Measurements from ENCODE around the gene OR5A1.
"Not testable (repeated sequence)": the region's sequence is repeated elsewhere in the genome, so short reads cannot be mapped to it uniquely, and the experiment has no call there.

Gene OR5A1

DNA sequence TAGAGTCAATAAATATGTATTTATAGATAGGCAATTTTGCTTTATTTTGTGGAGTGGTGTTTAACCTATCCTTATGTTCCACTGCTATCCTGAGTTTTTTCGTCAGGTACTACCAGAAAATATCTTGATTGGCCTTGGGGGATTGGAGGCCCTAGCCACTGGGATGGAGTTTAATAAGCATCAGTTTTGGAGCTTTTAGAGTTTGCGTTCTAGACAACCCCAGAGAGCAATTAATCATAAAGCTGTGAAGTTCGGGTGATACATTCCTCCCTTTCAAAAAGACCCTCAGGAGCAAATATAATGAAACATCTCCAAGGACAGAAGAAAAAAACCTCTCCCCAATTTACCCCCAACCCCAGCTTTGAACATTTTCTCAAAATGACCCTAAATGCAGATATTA, at the start of gene OR5A1:
Gene OR5A1 (plus strand): TSS at position 301 of the 400 bp plus-strand sequence. CDS start 6,700 bp downstream, outside the sequence.
- no peak for DNase-seq (ENCODE audit: low read depth)

DNA sequence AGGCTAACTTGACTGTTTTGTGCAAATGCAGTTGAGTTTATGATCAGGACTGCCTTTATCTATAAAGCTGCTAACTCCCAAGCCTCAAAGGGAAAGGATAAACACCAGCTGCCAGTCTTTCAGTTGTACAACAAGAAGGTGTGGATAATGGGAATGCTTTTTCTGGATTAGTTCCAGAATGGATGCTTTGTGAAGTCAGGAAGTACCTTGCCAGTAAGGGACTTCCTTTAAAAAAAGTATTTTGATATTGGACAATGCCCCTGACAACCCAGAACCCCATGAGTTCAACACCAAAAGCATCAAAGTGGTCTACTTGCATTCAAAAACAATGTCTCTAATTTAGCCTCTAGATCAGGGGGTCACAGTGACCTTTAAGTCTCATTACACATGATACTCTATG, 42.1 kb upstream of the OR5A1 start:
- DNase-seq (ENCODE audit: low read depth): no peak

DNA sequence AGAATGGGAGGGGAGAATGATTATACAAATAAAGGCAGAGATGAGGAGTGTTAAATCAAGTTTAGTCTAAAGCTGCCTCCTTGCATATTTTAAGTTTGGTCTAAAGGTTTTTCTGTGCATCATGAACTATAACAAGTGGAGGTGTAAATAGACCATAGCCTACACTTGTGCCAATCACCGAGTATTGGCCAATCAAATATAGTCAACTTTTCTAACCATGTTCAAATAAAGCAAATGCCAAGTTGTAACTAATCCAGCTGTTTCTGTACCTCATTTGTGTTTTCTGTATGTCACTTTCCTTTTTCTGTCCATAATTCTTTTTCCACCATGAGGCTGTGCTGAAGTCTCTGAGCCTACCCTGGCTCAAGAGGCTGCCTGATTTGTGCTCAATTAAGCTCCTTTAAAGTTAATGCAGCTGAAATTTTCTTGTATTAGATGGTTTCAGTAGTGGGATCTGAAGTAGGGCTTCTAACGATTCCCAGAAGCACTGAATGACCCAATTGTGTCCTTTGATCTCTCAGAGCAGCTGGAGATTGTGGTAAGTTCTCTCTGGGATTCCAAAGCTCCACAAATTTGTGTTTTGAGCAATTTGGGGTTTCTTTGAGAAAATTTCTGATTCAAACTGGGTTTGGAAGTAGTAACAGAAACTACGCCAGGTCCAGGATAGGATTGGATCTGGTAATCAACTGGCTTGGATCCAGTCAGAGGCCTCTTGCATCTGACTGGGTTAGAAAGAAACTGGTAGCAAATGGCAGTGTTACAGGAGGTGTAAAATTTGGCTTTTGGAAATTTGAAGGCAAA, 35.6 kb upstream of the OR5A1 start:
- no peak for DNase-seq (ENCODE audit: low read depth)

DNA sequence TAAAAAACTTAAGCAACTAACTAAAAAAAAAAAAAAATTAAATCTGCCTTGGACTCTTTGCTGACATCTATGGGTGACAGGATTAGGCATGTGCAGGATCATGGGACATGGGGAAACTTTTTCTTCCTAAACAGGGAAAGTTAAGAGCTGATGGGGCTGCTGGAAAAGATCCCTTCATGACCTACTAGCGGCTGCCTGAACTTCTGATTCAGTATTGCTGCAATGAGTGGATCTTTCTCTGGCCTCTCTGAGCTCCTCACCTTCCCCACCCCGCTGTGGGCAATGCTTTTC, 35.1 kb upstream of the OR5A1 start:
- DNase-seq (ENCODE audit: low read depth): no peak

DNA sequence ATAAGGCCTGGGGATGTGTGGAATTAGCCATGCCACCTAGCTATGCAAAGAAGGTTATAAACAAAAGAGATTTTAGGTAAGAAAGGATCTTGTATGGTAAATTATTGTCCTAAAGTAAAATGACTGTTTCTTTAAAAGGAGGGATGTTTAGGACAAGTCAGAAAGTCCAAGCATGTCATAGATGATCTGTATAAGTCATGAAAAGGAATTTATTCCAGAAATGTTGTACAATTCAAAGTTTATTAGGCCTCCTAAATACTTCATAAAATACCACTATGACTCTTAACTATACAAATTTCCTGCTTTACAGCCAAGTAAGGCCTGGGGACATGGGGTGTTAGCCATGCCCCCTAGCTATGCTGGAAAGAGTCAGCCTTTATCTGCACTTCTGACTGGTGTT, 32.7 kb upstream of the OR5A1 start:
- DNase-seq (ENCODE audit: low read depth): peak; percentile 16

GRCh38 chr11:59413646-59414045, 22.6 kb upstream of the OR5A1 start:
- DNase-seq (ENCODE audit: low read depth): no peak

DNA sequence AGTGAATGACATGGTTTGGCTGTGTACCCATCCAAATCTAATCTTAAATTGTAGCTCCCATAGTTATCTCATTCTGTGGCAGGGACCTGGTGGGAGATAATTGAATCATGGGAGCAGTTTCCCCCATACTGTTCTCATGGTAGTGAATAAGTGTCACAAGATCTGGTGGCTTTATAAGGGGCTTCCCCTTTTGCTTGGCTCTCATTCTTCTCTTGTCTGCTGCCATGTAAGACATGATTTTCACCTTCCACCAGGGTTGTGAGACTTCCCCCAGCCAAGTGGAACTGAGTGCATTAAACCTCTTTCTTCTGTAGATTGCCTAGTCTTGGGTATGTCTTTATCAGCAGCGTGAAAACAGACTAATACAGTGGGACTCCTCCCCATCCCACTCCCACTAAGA, 21.2 kb upstream of the OR5A1 start:
- no peak for DNase-seq (ENCODE audit: low read depth)

DNA sequence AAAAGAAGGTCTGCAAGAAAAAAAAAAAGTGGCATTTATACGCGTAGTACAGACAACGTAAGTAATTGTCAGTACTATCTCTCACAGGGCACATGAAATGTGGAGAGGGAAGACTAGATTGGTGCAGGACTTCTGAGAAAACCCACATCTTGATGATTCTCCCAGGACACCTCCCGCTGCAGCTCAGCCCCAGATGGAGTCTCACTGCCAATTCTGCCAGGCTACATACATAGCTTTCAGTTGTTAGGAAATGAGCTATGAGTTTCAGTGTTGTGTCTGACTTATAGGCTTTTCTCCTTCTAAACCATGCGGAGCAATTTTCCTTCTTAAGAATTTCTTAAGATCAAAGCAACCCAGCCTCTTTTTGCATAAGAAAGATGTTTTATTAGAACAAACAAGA, 19.7 kb upstream of the OR5A1 start:
- no peak for DNase-seq (ENCODE audit: low read depth)

DNA sequence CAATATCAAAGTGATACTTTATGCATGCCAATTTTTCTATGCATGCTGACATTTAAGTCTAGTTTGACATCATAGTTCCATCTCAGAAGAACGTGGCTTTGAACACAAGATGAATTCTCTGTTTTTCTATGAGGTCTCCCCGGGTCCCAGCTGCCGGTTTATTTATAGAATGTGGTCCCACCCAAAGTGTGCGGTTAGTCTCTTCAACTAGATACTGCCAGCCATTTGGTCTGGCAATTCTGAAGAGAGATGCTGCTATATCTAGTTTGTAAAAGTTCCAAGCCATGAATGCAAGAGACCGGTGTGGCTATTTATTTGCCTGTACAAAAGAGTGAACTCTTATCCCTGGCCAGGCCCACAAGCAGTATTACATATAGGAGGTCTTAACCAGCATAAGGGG, 19.2 kb upstream of the OR5A1 start:
- DNase-seq (ENCODE audit: low read depth): no peak

DNA sequence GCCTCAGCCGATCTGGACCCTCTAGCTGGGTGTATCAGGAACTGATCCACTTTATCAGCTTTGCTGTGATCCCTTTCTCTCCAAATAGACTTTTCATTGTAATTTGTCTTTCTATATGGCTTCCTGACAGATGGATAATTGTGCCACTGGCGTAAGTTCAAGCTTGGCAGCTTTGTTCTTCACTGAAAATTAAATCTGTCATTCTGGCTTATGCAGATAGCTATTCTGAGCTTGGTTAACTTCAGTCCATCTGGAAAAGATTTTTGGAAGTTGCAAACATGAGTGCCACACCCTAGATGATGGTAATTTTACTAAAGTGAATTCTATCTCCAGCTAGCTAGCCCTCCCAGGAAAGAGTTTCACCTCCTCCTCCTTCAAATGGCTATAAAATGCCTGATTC, 18.1 kb upstream of the OR5A1 start:
- DNase-seq (ENCODE audit: low read depth): no peak

GRCh38 chr11:59423835-59424234, 12.4 kb upstream of the OR5A1 start:
- no peak for DNase-seq (ENCODE audit: low read depth)

DNA sequence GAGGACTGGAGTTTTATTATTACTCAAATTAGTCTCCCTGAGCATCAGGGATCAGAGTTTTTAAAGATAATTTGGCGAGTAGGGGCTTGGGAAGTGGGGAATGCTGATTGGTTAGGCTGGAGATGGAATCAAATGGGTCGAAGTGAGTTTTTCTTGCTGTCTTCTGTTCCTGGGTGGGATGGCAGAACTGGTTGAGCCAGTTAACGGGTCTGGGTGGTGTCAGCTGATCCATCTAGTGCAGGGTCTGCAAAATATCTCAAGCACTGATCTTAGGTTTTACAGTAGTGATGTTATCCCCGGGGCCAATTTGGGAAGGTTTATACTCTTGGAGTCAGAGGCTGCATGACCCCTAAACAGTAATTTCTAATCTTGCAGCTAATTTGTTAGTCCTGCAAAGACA, 11.1 kb upstream of the OR5A1 start:
- no peak for DNase-seq (ENCODE audit: low read depth)

DNA sequence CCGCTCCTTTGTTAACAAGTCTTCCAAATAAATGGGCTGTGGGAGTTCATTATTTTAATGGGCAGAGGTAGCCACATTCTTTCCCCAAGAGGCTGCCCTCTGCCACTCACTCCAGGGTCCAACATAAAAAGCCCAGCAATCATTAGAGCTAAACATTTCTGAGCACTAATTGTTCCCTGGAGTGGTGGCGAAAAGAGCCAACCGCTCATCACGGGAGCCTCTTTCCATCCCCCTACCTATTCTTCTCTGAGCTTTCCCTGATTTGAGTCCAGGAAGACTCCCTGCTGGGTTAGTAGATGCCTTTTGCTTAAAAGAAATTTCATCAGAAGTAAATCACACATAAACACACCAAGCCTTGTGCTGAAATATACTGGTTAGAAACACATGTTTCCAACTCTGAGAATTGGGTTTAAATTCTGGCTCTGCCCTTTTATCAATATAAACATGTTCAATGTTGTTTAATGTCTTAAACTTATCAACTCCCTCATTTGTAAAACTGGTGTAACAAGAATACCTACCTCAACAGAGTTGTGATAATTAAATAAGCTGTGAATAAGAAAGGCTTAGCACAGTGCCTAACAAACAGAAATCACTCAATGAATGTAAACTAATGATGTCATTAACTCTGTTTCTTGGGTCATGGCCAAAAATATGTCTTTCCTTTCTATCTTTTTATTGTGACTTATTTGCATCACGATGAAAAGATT, 9.8 kb upstream of the OR5A1 start, which contains the start of gene OR5A2:
Gene OR5A2 (minus strand): TSS at position 53 of the 707 bp plus-strand sequence. CDS start 3,460 bp downstream, outside the sequence.
- no peak for DNase-seq (ENCODE audit: low read depth)

GRCh38 chr11:59427068-59427382, 9.2 kb upstream of the OR5A1 start:
- DNase-seq (ENCODE audit: low read depth): no peak

DNA sequence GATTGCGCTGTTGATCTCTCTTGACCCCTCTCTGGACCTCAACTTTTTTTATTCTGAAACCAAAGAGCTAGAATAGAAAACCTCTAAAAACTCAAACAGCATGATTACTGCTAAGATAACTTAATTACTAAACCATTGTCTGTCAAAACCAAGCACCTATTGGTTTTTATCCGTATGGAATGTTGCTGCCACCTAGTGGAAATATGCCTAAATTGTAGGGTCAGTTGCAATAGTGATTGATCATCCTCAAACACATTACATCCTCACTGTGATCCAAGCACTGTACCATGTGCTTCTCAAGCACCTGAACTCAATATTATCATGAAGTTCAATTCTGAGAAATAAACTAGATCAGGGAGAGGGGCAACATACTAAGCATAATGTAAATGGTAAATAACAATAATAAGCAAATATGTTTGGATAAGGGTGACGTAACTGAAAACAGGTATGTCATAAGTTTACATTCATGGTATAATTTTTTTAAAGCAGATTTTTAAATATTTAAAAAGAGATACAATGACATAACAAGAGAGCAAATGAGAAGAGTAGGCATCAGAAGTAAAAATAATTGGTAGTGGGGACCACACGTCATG, 6.2 kb upstream of the OR5A1 start:
- peak; percentile 66 for DNase-seq (ENCODE audit: low read depth)

- no peak for DNase-seq (ENCODE audit: low read depth)
Measured at GRCh38 chr11:59437770-59438169, 1.5 kb downstream of the OR5A1 start.

- DNase-seq (ENCODE audit: low read depth): not testable (repeated sequence)
Measured at GRCh38 chr11:59445624-59446023, 9.4 kb downstream of the OR5A1 start.

DNA sequence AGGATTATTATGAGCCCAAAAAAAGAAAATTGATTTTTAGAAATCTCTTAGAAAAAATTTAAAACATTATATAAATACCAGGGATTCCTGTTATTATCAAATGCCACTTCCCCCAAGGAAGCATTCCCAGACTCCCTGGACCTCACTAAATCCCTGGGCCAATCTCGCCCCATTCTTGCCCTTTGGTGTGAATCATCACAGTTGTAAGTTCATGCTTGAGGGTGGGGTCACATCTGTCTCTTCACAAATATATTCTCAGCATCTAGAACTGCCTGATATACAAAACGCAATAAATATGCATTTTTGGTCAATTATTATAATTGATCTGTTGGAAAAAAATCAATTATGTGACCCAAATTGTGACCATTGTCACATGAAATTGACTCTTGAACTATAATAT, 12.2 kb downstream of the OR5A1 start:
- no peak for DNase-seq (ENCODE audit: low read depth)

GRCh38 chr11:59456661-59457060, 20.4 kb downstream of the OR5A1 start, which contains the start of gene OR4D6:
Gene OR4D6 (plus strand): TSS chr11:59456961. CDS start chr11:59456961, 0 bp downstream.
- DNase-seq (ENCODE audit: low read depth): no peak

DNA sequence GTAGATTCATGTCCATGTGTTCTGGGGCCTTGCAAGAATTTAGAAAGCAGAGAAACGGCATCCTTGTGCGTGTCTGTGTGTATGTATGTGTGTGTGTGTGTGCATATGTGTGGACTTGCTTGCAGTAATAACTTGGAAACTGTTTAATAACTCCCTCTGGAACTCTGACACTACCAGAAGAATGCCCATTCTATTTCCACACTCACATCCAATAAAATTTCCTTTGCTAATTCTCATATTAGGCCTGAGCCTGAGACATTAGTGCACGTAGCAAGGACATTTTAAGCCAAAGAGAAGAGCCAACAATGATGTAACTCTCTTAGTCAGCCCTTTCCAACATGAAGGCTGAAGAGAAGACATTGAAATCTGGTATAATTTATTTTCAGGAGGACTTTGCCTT, 23.6 kb downstream of the OR5A1 start:
- DNase-seq (ENCODE audit: low read depth): no peak

DNA sequence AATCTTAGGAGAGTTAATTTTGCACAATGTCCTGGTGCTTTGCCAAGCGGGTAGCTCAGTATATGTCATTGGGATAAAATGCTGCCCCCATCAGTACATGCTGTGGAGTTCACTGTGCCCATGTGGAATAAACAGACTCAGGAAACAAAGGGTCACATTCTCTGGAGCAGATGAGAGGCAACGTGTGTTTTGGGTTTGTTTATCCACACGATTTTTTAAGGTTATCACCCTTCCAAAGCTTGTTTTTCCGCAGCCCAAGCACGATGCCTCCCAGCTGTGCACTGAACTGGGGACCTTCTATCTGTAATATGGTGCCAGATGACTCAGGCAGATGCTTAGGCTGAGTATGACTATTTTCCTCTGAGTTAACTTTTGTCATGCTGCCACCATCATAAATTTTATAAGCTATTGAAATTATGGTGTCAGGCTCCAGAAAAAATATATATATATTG, 26.9 kb downstream of the OR5A1 start:
- peak; percentile 7 for DNase-seq (ENCODE audit: low read depth)

GRCh38 chr11:59473015-59473414, 36.7 kb downstream of the OR5A1 start, which contains the start of gene OR4D10:
Gene OR4D10 (plus strand): TSS chr11:59473315. CDS start chr11:59477430, 4,115 bp downstream.
- DNase-seq (ENCODE audit: low read depth): no peak

- no peak for DNase-seq (ENCODE audit: low read depth)
Measured at GRCh38 chr11:59475176-59475575, 38.9 kb downstream of the OR5A1 start.

All from ELR (cell line).